PC-9 (cell line): ENCODE results near the gene IRAK2. TPM values are rescaled to one million over a fixed set of nuclear protein-coding genes. Genes with fewer than 3 reads are reported as not detected.

ENCODE experiments used
- BruUV-seq: library from RNA; stranded (reverse); fragments of 400-500 nt; replicated peaks from 2 replicates; lab custom pipeline; 2021; lab: Mats Ljungman, UMichigan
- CTCF ChIA-PET: fragments of 300-600 bp; sonication (Branson Sonifier 250); formaldehyde crosslinking; loops from one replicate; lab custom pipeline; 2022; ENCODE audit warnings: antibody characterized with exemption; lab: Charles Lee
- POLR2A ChIA-PET: fragments of 300-600 bp; sonication (Branson Sonifier 250); formaldehyde crosslinking; loops from one replicate; lab custom pipeline; 2022; ENCODE audit warnings: antibody characterized with exemption; ENCODE audit not compliant: unreplicated experiment; lab: Charles Lee
- DNase-seq, 2 experiments: peaks; one replicate each; pipeline versions ENCODE4 v3.0.0 to v3.0.0-alpha.2; 2015 to 2022; ENCODE audit warnings: mixed read lengths in 1 of 2
- H2AFZ ChIP-seq: fragments of 200-600 bp; sonication (generic); 2 replicates; pipeline ENCODE4 v1.8.1; 2017; ENCODE audit warnings: antibody characterized with exemption
- H3F3A ChIP-seq: fragments of 200-600 bp; sonication (generic); 2 replicates; pipeline ENCODE4 v1.8.1; 2017; ENCODE audit warnings: antibody characterized with exemption, mild to moderate bottlenecking, low read depth; ENCODE audit not compliant: insufficient read depth
- H3K27ac ChIP-seq: fragments of 200-600 bp; sonication (generic); 2 replicates; pipeline ENCODE4 v1.6.1; 2016; ENCODE audit warnings: mixed run types
- H3K27me3 ChIP-seq: fragments of 200-600 bp; sonication (generic); 2 replicates; pipeline ENCODE4 v1.6.1; 2016; ENCODE audit warnings: low read depth, mixed run types; ENCODE audit not compliant: insufficient read depth
- H3K36me3 ChIP-seq: fragments of 200-600 bp; sonication (generic); 2 replicates; pipeline ENCODE4 v1.6.1; 2016; ENCODE audit warnings: low read depth, mixed run types
- H3K4me1 ChIP-seq: fragments of 200-600 bp; sonication (generic); replicated peaks from 2 replicates; pipeline ENCODE4 v1.6.1; 2016; ENCODE audit warnings: mixed run types; ENCODE audit not compliant: insufficient read depth
- H3K4me2 ChIP-seq: fragments of 200-600 bp; sonication (generic); 2 replicates; pipeline ENCODE4 v1.6.1; 2017; ENCODE audit warnings: mixed run types
- H3K4me3 ChIP-seq: fragments of 200-600 bp; sonication (generic); 2 replicates; pipeline ENCODE4 v1.6.1; 2016; ENCODE audit warnings: mixed run types
- H3K79me2 ChIP-seq: fragments of 200-600 bp; sonication (generic); 2 replicates; pipeline ENCODE4 v1.6.1; 2017; ENCODE audit warnings: low read depth, mixed run types
- H3K9me2 ChIP-seq: fragments of 200-600 bp; sonication (generic); 2 replicates; pipeline ENCODE4 v1.8.1; 2017; ENCODE audit warnings: mild to moderate bottlenecking; ENCODE audit not compliant: insufficient read depth
- H3K9me3 ChIP-seq: fragments of 200-600 bp; sonication (generic); 2 replicates; pipeline ENCODE4 v1.8.1; 2016; ENCODE audit warnings: low read depth; ENCODE audit not compliant: insufficient read depth
- H4K20me1 ChIP-seq: fragments of 200-600 bp; sonication (generic); 2 replicates; pipeline ENCODE4 v1.8.1; 2017; ENCODE audit not compliant: insufficient read depth
- EZH2 ChIP-seq: fragments of 200-600 bp; sonication (generic); IDR thresholded peaks from 2 replicates; pipeline ENCODE4 v1.8.0; 2017; ENCODE audit warnings: antibody characterized with exemption, low read depth
- intact Hi-C: fragments of 100-400 bp; cut with micrococcal nuclease; formaldehyde crosslinking; loops from one replicate; pipeline ENCODE4 v1.10.0; 2022; ENCODE audit not compliant: unreplicated experiment
- total RNA-seq: library from RNA; stranded (reverse); gene quantifications from 2 replicates; pipeline ENCODE4 v1.2.3, GENCODE V29; 2021
- TF ChIP-seq, protein P1 (sequence below): fragments of 200-600 bp; sonication (generic); conservative IDR thresholded peaks from 2 replicates; pipeline ENCODE4 v1.6.1; 2017; ENCODE audit warnings: mixed run types, antibody characterized with exemption, mild to moderate bottlenecking, moderate library complexity

Gene IRAK2
- total RNA-seq, 1 experiment from 2014 or later, result 2.7 TPM

DNA sequence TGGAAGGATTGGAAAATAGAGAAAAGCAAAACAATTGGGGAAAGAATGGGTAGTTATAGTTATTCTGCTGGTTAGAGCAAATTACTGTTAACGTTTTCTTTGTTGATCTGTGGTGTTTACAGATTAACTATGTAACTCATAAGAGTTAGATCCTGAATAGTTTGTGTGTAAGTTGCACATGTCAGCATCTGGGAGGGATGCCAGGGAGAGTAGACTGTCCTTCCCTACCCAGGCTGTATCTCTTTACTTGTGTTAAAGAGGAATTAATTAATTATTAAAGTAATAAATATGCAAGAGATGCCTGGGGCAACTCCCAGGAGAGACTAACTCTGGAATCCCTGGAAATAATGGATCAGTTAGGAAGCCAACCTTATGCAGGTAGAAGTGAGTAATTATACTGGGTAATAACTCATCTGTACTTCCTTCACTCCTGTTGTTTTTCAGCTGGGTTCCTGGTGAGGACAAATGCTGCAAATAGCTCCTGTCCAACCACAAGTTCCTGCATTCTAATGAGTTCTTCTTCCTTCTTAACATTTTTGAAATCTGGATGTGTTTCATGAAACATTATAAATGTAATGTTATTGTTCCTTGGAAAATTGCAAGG is 109.1 kb downstream of the IRAK2 start:
- Histone ChIP-seq H3K4me1 (no peaks in the 10 kb centered on the region), H3K27ac (no peak overlapping the region), H3K79me2 (peaks cover 34% of the 10 kb centered on the region), H3K9me3 (no peaks in the 10 kb centered on the region), H3K36me3 (peaks cover 23% of the 10 kb centered on the region), H3K4me2 (no peak overlapping the region), H3K27me3 (no peaks in the 10 kb centered on the region), H3K4me3 (no peak overlapping the region), H4K20me1 (peaks cover 36% of the 10 kb centered on the region), H3F3A (peaks cover 6% of the 10 kb centered on the region; the same call in 1 of the 2 replicates), H2AFZ (no peak overlapping the region), H3K9me2 (no peaks in the 10 kb centered on the region)
- intact Hi-C loops, result no loop called here
- DNase-seq, result no peak
- no TSS peak for BruUV-seq
- ChIA-PET CTCF (interaction anchor here (0.6 kb wide), 1 partner anchor 110 kb away, joined by 4 read pairs; no protein-coding TSS in a partner anchor), POLR2A (no interaction called here)
- TF ChIP-seq, protein P1, sequence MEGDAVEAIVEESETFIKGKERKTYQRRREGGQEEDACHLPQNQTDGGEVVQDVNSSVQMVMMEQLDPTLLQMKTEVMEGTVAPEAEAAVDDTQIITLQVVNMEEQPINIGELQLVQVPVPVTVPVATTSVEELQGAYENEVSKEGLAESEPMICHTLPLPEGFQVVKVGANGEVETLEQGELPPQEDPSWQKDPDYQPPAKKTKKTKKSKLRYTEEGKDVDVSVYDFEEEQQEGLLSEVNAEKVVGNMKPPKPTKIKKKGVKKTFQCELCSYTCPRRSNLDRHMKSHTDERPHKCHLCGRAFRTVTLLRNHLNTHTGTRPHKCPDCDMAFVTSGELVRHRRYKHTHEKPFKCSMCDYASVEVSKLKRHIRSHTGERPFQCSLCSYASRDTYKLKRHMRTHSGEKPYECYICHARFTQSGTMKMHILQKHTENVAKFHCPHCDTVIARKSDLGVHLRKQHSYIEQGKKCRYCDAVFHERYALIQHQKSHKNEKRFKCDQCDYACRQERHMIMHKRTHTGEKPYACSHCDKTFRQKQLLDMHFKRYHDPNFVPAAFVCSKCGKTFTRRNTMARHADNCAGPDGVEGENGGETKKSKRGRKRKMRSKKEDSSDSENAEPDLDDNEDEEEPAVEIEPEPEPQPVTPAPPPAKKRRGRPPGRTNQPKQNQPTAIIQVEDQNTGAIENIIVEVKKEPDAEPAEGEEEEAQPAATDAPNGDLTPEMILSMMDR, result no peak
- no peak for TF ChIP-seq EZH2

DNA sequence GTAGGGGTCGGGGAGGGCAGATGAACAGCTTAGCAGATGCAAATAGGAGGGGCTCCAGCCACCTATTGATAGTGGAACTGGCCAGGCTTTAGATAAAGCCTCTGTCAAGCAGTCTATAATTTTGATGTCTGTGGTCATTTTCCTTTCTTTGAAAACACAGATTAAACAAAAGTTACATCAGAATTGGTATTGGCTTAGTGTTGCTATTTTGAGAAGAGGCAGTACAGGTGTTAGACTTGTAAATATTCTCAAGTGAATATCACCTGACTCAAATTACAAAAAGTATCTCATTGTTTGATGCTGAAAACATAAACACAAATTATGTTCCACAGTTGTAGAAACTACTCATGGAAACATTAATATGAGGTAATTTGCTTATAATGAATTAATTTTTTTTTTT is 109.9 kb downstream of the IRAK2 start:
- peaks cover 20% of the 10 kb centered on the region; the same call in 1 of the 2 replicates for H3K36me3 ChIP-seq
- no peak for DNase-seq
- H3K27me3 ChIP-seq, result no peaks in the 10 kb centered on the region
- H3K4me2 ChIP-seq, result no peak overlapping the region
- peaks cover 27% of the 10 kb centered on the region for H3K79me2 ChIP-seq
- H3F3A ChIP-seq, result peaks cover 6% of the 10 kb centered on the region; the same call in 1 of the 2 replicates
- no peak overlapping the region for H3K4me3 ChIP-seq
- TF ChIP-seq, protein P1, result no peak
- TF ChIP-seq EZH2, result no peak
- intact Hi-C loops, result no loop called here
- H3K9me2 ChIP-seq, result no peaks in the 10 kb centered on the region
- ChIA-PET CTCF (no interaction called here), POLR2A (no interaction called here)
- H2AFZ ChIP-seq, result no peak overlapping the region
- H3K27ac ChIP-seq, result no peak overlapping the region
- peaks cover 29% of the 10 kb centered on the region for H4K20me1 ChIP-seq
- H3K4me1 ChIP-seq, result no peaks in the 10 kb centered on the region
- no peaks in the 10 kb centered on the region for H3K9me3 ChIP-seq
- BruUV-seq, result no TSS peak

DNA sequence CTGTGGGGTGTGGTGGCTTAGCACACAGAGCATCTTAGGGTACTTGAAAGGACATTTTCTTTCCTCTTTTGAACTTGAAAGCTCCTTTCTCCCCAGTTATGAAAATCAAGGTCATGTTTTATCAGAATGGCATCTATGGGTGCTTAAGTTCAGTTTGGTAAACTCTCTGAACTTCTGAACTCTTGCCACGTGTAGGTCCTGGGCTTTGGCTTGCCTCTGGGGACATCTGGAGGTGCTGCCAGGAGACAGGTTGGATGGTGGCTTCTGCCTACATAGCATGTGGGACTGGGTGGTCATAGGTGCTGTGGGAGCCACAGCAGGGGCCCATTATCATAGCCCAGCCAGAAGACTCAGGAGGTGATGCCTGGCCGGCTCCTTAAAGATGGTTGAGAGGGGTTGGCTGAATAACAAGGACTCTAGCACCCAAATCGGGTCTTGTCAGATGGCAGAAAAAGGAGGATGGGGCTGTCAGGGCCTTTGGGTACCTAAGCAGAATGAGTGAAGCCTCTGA is 112.5 kb downstream of the IRAK2 start:
- Histone ChIP-seq H3K4me1 (no peaks in the 10 kb centered on the region), H3K27ac (no peak overlapping the region), H3K4me2 (no peak overlapping the region), H3K36me3 (peaks cover 11% of the 10 kb centered on the region), H3F3A (peaks cover 6% of the 10 kb centered on the region; the same call in 1 of the 2 replicates), H3K9me3 (no peaks in the 10 kb centered on the region), H3K9me2 (no peaks in the 10 kb centered on the region), H4K20me1 (peaks cover 21% of the 10 kb centered on the region), H3K79me2 (peaks cover 20% of the 10 kb centered on the region), H2AFZ (no peak overlapping the region), H3K4me3 (no peak overlapping the region), H3K27me3 (no peaks in the 10 kb centered on the region)
- DNase-seq, result no peak
- TF ChIP-seq, protein P1, result no peak
- no peak for TF ChIP-seq EZH2
- ChIA-PET CTCF (no interaction called here), POLR2A (no interaction called here)
- no TSS peak for BruUV-seq
- intact Hi-C loops, result no loop called here
